CD4-positive, alpha-beta T cell treated with Interferon alpha-2 for 1 hour (primary cell): ENCODE data around the gene HSD17B4.
"Not testable (repeated sequence)": the region's sequence is repeated elsewhere in the genome, so short reads cannot be mapped to it uniquely, and the experiment has no call there.

Experiments
- DNase-seq, 2 donors: peaks; one replicate each; pipeline ENCODE4 v3.0.0-alpha.2; 2020 to 2022

HSD17B4 gene

DNA sequence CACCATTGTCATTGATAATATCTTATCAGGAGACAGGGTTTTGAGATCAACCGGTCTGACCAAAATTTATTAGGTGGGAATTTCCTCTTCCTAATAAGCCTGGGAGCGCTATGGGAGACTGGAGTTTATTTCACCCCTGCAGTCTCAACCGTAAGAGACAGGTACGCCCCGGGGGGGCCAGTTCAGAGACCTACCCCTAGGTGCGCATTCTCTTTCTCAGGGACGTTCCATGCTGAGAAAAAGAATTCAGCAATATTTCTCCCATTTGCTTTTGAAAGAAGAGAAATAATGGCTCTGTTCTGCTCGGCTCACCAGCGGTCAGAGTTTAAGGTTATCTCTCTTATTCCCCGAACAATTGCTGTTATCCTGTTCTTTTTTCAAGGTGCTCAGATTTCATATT is 28.3 kb downstream of the HSD17B4 start:
- not testable (repeated sequence) for DNase-seq

DNA sequence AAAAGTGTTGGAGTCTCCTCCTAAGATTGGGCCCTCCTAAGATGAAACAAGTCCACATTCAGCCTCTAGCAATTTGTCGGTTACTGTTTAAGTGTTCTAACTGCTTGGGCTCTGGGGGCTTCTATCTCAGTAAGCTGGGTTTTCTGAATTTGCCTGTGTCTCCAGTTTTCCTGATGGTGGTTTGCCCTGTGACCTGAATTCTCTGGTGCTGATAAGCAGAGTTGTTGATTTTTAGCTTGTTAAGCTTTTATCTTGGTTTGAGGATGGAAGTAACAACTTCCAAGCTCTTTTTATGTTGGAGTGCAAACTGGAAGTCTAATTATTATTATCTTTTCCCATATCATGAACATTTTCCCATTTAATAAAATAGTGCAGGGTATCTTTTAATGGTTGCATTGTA is 30.9 kb downstream of the HSD17B4 start:
- no peak for DNase-seq

DNA sequence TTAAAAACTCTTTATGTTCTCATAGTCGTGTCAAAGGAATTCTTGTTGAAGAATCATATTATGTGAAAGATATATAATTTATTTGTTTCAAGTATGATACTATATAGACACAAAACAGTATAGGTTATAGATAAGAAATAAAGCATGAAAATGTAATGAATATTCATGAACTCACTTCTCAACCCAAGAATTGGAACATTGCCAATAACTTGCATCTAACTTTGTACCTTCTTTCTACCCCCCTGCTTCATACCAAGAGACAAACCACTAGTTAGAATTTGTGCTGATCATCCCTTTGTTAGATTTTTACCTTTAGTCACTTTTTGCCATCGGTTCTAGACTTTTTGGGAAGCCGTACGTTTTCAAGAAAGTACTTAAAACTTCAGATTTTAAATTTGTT is 32.6 kb downstream of the HSD17B4 start:
- no peak for DNase-seq

- no peak for DNase-seq
Observed at GRCh38 chr5:119501671-119502179, 49.4 kb downstream of the HSD17B4 start.

DNA sequence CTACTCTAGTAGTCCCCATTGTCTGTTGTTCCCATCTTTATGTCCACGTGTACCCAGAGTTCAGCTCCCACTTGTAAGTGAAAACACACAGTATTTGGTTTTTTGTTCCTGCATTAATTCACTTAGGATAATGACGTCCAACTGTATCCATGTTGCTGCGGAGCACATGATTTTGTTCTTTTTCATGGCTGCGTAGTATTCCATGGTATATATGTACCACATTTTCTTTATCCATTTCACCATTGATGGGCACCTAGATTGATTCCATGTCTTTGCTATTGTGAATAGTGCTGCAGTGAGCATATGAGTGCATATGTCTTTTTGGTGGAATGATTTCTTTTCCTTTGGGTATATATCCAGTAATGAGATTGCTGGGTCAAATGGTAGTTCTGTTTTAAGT is 51.6 kb downstream of the HSD17B4 start:
- not testable (repeated sequence) for DNase-seq

DNA sequence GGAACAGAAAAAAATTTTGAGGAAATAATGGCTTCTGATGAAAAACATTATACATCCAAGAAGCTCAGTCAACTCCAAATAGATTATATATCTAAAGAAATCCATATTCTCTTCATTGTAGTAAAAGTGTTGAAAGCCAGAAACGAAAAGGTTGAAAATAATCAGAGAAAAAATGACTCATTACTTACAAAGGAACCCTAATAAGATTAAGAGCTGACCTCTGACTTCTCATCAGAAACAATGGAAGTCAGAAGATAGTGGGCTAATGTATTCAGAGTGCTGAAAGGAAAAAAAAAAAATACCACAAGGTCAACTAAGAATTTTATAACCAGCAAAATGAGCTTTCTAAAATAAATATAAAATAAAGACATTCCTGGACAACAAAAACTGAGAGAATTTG is 60.0 kb downstream of the HSD17B4 start:
- DNase-seq: no peak

GRCh38 chr5:119515192-119515591 is 62.9 kb downstream of the HSD17B4 start:
- no peak for DNase-seq

DNA sequence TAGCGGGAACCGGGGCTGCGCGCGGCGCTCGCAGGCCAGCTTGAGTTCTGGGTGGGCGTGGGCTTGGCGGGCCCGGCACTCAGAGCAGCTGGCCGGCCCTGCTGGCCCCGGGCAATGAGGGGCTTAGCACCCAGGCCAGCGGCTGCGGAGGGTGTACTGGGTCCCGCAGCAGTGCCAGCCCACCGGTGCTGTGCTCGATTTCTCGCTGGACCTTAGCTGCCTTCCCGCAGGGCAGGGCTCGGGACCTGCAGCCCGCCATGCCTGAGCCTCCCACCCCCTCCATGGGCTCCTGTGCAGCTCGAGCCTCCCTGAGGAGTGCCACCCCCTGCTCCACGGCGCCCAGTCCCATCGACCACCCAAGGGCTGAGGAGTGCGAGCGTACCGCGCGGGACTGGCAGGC is 64.8 kb downstream of the HSD17B4 start:
- DNase-seq: not testable (repeated sequence)

DNA sequence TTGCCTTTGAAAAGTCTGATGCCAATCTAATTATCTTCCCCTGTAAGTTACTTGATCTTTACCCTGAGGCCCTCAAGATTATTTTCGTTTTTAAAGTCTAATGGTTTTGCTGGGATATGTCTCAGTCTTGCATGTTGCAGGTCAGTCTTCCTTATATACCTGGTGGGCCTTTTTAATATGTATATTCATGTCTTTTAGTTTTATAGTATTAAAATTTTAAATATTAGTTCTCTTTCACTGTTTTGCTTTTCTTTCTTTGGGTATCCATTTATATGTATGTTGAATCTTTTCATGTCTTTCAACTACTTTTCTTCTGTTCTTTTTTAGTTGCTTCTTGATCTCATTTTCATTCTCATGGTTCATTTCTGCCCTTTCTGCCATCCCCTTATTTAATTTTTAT is 68.9 kb downstream of the HSD17B4 start:
- no peak for DNase-seq

DNA sequence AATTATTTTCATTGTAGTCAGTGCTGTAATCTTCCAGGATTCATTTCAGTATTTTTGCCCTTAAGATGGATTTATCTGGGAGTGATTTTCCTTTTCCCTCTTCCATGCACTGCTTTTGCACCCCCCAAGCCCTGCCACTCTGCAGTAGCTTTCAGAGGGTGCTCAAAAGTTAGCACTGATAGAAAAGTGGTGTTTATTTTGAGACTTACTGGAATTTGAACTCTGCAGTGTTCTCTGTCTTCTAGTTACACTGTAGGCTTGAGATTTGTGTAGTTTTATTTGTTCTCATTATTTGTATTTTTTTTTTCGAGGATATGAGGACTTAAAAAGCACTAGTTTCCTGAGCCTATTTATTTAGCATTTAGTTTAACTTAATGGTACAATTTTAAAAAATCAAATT is 70.5 kb downstream of the HSD17B4 start:
- DNase-seq: no peak

- DNase-seq: no peak
Observed at GRCh38 chr5:119524485-119524884, 72.2 kb downstream of the HSD17B4 start.

GRCh38 chr5:119527351-119527750 is 75.1 kb downstream of the HSD17B4 start:
- DNase-seq: no peak

DNA sequence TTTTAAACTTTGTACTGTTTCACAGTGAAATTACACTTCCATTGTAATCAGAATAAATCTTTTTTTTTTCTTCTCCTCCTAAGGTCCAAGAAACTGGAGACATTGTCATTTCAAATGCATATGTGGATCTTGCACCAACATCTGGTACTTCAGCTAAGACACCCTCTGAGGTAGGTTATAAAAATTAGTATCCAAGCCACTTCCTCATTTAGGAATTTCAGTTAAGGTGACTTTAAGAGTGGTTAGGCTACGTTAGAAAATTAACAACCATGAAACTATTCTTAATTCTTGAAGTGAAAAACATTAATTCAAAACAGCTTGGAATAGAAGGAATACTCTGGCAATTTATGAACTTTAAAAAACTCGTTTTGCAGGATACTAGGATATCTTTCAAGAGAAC is 77.5 kb downstream of the HSD17B4 start:
- DNase-seq: no peak

GRCh38 chr5:119532637-119533036 is 80.3 kb downstream of the HSD17B4 start:
- DNase-seq: no peak

DNA sequence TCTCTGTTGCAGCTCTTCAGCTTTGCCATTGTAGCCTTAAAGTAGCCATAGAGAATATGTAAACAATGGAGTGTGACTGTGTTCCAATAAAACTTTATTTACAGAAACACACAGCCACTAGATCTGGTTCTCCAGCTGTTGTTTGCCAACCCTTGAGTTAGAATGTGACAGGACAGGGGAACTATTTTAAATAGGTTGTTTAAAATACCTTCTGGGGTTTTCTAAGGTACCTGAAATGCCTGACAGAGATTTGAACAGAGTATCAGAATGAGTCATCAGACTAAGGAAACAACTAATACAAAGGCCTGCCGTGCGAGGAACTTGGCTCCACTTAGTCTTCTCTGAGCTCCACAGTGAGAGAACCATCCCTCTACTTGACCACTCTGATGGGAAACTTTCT is 85.4 kb downstream of the HSD17B4 start:
- DNase-seq: no peak

GRCh38 chr5:119541716-119542115 is 89.4 kb downstream of the HSD17B4 start:
- no peak for DNase-seq

DNA sequence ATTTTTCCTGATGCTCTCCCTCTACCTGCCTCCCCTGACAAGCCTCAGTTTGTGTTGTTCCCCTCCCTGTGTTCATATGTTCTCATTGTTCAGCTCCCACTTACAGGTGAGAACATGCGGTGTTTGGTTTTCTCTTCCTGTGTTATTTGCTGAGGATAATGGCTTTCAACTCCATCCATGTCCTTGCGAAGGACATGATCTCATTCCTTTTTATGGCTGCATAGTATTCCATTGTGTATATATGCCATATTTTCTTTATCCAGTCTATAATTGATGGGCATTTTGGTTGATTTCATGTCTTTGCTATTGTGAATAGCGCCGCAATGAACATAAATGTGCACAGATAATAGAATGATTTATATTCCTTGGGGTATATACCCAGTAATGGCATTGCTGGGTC is 99.5 kb downstream of the HSD17B4 start:
- DNase-seq: no peak

DNA sequence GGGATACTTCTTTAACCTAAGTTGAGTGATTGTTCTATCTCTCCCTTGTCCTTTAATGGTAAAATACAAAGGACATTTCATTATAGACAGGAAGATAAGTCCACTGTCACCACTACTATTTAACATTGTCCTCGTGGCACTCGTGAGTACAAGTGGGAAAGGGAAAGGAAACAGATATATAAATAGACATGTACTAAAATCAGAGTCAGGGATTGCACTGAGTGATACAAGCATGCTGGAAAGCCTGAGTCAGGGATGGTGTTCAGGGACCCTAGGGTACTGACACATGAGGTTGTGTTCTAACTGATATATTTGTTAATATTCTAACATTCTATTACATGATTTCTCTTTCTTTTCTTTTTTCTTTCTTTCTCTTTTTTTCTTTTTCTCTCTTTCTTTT is 102.3 kb downstream of the HSD17B4 start:
- no peak for DNase-seq

- DNase-seq: no peak
Observed at GRCh38 chr5:119570910-119571309, 118.6 kb downstream of the HSD17B4 start.

GRCh38 chr5:119578937-119579336 is 126.6 kb downstream of the HSD17B4 start:
- peak in 1 of 2 donors; percentile 5 for DNase-seq

- no peak for DNase-seq
Observed at GRCh38 chr5:119582987-119583386, 130.7 kb downstream of the HSD17B4 start.

DNA sequence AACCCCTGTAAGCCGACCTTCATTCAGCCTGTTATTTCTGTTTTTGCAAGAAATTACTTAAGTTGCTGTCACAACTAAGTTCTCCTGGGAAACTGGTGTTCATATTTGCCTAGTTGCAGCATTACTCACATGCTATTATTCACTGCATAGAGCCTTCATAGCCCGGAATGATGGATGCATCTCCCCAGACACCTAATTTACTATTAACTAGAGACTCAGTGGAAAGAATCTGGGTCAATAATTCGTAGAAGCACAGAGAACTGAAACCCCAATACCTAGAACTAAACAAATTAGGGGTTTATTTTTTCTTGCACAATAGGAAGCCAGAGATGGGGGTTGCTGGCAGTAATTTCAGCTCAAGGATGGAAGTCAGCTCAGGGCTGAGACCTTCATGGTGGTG is 131.4 kb downstream of the HSD17B4 start:
- DNase-seq: no peak
